ENCODE measurements around the gene GNAT2. TPM values are rescaled to one million over a fixed set of nuclear protein-coding genes. Genes with fewer than 3 reads are reported as not detected.

The GNAT2 gene
- total RNA-seq, 1 experiment from 2014 or later = not detected

DNA sequence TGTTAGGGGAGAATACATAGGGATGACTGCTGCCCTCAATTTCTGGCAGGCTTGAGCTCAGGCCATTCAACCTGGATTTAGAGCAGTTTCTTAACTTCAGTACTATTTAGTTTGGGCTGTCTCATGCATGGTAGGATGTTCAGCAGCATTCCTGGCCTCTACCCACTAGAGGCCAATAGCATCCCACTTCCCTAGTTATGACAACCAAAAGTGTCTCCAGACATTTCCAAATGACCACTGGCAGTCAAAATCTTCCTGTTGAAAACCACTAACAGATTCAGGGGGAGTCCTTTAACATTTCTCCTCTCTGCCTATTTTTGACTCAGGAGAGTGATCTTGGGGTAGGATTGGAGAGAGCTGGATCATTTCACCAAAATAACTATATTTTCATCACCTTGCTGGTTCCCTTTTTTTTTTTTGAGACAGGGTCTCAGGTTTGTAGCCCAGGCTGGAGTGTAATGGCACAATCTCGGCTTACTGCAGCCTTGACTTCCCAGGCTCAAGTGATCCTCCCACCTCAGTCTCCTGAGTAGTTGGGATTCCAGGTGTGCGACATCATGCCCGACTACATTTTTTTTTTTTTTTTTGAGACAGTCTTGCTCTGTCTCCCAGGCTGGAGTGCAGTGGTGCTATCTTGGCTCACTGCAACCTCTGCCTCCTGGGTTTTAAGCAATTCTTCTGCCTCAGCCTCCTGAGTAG lies 8.7 kb downstream of the GNAT2 start:
- DNase-seq (ENCODE audit: low read depth) = no peak

DNA sequence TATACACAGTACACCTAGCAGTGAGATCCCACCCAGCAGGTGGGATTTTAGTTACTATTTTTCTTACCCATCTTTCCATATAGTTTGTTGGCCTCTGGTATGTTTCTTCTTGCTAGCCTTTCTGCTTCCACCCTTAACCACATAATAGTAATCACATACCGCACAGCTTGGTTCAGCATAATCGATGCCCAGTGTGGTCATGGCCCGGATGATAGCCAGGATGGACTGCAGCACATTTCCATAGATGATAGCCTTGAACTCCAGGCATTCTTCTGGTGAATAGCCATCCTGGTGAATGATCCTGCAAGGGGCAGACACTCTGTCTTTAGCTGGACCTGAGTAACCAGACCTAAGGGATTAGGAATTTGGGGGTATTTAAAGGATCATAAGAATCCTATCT lies 9.5 kb downstream of the GNAT2 start:
- no peak for DNase-seq (ENCODE audit: low read depth)

DNA sequence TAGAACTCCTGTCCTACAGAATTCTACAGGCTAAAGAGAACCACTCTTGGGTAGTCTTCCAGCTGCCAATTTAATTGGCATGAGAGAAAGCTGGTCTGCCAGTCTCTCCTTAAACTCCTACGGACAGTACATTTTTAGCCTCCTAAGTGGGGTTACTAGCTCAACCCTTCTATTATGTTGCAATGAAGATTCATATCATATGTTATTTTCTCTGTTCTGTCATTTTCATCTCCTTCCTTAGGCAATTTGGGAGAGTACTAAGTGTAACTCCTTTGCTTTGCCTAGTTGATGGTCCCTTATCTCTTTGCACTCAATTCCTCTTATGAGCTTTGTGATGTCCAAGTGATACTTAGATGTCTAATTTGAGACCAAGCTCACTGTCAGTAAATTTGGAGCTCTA lies 14.0 kb downstream of the GNAT2 start:
- no peak for DNase-seq (ENCODE audit: low read depth)

DNA sequence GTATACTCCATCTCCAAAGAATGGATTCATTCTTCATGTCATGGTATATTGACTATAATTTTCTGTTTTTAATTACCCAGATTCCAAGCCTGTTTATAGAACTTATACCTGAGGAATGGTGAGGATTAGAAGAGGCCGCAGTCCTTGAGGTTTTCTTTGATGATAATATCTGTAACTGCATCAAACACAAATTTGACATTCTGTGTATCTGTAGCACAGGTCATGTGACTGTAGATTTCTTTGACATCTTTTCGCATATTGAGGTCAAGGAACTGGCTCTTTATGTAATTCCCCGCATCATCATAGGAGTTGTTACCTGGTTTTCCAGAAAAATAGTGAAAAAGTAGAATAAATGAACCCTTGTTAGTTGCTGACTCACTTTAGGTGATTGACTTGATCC lies 16.2 kb downstream of the GNAT2 start:
- DNase-seq (ENCODE audit: low read depth) = no peak

GRCh38 chr1:109598655-109599054 lies 20.8 kb downstream of the GNAT2 start:
- no peak for DNase-seq (ENCODE audit: low read depth)

- no peak for DNase-seq (ENCODE audit: low read depth)
Observed at GRCh38 chr1:109598156-109598555, 21.3 kb downstream of the GNAT2 start.

GRCh38 chr1:109595531-109595930 lies 23.9 kb downstream of the GNAT2 start:
- DNase-seq (ENCODE audit: low read depth) = no peak

DNA sequence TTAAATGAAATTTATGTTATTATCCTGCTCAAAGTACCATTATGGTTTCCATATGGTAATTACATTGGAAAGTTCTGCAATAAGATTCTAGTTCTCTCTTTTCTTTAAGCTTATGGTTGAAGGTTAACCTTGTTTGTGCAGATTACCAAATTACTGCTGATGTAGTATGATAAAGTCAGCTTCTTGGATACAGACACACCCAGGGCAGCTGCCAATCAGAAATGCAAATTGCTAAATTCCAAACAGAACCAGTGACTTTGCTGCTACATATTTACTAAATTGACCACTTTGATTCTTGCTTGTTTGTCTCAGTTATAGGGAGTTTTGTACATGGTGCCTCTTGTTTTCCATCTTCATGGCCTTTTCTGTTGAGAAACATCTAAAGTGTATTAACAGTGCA lies 26.5 kb downstream of the GNAT2 start:
- no peak for DNase-seq (ENCODE audit: low read depth)

- DNase-seq (ENCODE audit: low read depth) = no peak
Observed at GRCh38 chr1:109589679-109590078, 29.7 kb downstream of the GNAT2 start.

DNA sequence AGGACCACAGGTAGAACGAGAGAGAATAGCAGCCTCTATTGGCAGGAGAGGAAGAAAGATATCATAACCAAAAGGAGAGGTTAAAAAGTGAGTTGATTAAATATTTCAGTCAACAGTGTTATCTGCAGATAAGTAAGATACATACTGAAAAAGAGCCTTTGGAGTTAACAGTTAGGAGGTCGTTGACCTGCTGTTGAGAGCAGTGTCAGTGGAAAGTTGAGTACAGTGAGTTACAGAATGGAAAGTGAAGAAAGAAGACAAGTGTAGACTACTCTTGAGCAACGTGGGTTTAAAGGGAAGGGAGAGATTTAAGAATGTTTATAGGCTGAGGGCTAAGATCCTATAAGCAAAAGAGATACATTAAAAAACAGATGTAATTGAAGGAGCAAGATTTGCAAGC lies 30.2 kb downstream of the GNAT2 start:
- DNase-seq (ENCODE audit: low read depth) = no peak

DNA sequence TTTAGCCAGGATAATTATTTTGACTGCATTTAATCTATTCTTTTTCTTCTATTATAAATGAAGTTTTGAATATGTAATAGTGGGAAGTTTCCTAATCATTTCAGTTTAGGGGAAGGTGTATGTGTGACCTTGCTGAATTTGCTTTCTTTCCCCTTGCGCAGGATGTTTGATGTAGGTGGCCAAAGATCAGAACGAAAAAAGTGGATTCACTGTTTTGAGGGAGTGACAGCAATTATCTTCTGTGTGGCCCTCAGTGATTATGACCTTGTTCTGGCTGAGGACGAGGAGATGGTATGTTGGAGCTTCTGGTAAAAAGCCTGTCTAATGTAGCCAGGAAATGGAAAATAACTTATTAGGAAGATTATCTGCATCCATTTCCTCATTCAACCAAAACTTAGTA lies 33.4 kb downstream of the GNAT2 start:
- no peak for DNase-seq (ENCODE audit: low read depth)

GRCh38 chr1:109584766-109585165 lies 34.6 kb downstream of the GNAT2 start:
- no peak for DNase-seq (ENCODE audit: low read depth)

GRCh38 chr1:109582021-109582420 lies 37.4 kb downstream of the GNAT2 start:
- no peak for DNase-seq (ENCODE audit: low read depth)

- DNase-seq (ENCODE audit: low read depth) = peak; percentile 38
Observed at GRCh38 chr1:109579491-109579890, 39.9 kb downstream of the GNAT2 start.

DNA sequence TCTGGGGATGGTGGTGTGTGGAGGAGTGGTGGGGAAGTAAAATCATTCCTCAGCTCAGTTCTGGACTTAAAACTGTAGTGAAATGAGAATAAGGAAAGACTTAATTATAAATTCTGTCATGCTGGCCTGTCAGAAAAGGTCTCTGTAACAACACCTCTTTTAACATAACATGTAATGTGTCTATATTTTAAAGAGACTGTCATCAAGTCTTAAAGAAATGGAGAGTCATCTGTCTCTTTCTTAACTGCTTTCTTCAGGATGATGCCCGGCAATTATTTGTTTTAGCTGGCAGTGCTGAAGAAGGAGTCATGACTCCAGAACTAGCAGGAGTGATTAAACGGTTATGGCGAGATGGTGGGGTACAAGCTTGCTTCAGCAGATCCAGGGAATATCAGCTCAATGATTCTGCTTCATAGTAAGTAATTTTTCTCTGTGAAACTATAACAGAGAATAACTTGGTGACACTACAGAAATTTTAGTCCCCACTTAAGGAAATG lies 40.4 kb downstream of the GNAT2 start:
- DNase-seq (ENCODE audit: low read depth) = peak; percentile 21

DNA sequence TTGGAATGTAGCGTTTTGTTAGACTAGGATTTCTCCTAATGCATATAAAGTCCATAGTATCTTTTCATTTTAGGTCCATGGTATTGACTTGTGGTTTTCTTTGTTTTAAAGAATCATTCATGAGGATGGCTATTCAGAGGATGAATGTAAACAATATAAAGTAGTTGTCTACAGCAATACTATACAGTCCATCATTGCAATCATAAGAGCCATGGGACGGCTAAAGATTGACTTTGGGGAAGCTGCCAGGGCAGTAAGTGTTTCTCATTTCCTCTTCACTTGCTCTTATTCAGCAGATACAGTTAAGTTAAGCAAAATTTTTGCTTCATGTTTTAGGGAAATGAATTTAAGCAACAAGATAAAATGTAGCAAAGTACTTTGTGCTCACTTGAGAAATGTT lies 45.6 kb downstream of the GNAT2 start:
- DNase-seq (ENCODE audit: low read depth) = no peak

DNA sequence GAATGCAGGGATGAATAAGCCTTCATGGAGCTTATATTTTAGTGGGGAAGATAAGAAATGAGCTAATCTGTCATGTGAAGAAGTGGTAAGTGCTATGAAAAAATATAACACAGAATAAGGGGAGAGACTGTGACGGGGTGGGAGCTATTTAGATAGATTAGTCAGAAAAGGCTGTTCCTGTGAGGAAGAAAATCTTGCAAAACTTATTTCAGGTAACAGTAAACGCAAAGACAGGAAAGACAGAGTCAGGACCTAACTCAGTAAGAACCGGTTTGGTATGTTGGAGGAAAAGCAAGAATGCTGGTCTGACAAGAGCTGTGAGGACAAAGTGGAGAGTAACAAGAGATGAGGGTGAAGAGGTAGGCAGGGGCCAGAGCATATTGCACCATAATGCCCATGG lies 49.0 kb downstream of the GNAT2 start:
- no peak for DNase-seq (ENCODE audit: low read depth)

GRCh38 chr1:109569323-109569722 lies 50.1 kb downstream of the GNAT2 start:
- no peak for DNase-seq (ENCODE audit: low read depth)

GRCh38 chr1:109567877-109568672 lies 51.3 kb downstream of the GNAT2 start:
- DNase-seq (ENCODE audit: low read depth) = no peak

- no peak for DNase-seq (ENCODE audit: low read depth)
Observed at GRCh38 chr1:109566982-109567381, 52.4 kb downstream of the GNAT2 start.

GRCh38 chr1:109565241-109565640 lies 54.2 kb downstream of the GNAT2 start:
- no peak for DNase-seq (ENCODE audit: low read depth)

- no peak for DNase-seq (ENCODE audit: low read depth)
Observed at GRCh38 chr1:109564194-109564878, 55.1 kb downstream of the GNAT2 start.
